ENCODE data around the gene ENOX2.

Gene ENOX2

DNA sequence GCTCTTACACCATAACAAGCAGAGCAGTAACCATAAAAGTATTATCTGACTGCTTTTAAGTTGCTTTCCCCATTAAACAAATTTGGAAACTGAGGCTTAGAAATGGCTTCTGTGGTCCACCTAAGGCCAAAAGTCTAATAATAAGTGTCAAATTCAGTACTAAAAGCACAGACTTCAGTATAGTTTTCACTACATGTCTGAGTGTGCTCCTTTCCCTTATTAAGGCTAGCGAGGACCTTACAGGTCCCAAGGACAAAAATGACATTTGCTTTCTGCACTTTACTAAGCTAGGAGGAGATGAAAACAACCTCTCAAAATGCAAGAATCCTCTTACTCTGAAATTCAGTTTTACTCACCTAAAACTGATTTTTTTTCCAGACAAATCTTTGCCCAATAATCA is 127.2 kb downstream of the ENOX2 start:
- DNase-seq (ENCODE audit: insufficient read length, low spot score), result no peak
- TF ChIP-seq POLR2A (IDR thresholded peaks at IDR 0.05; ENCODE audit: low read depth, low read length) (no peak), POLR2AphosphoS5 (IDR thresholded peaks at IDR 0.05; ENCODE audit: low read depth, low read length) (no peak), SPI1 (IDR thresholded peaks at IDR 0.05; ENCODE audit: low read depth, low read length) (no peak), PAX5 (IDR thresholded peaks at IDR 0.05; ENCODE audit: insufficient read depth, low read length, severe bottlenecking) (no peak)
- no peak for FAIRE-seq

DNA sequence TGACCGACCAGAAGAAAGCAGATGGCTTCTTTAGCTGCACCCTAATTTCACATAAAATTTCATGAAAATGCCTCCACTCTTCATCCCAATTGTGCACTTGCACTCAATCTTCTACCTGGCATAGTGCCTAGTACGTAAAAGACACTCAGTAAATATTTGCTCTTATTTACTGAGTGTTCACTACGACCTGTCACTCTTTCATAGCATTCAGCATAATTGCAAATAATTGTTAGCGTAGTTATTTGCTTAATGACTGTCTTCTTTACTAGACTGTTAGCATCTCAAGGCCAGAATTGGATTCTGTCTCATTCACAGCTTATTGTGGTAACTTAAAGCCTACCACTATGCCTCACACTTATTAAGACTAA is 130.2 kb downstream of the ENOX2 start:
- TF ChIP-seq POLR2AphosphoS5 (IDR thresholded peaks at IDR 0.05; ENCODE audit: low read depth, low read length), result no peak
- no peak for TF ChIP-seq PAX5 (IDR thresholded peaks at IDR 0.05; ENCODE audit: insufficient read depth, low read length, severe bottlenecking)
- TF ChIP-seq SPI1 (IDR thresholded peaks at IDR 0.05; ENCODE audit: low read depth, low read length), result no peak
- no peak for TF ChIP-seq POU2F2 (IDR thresholded peaks at IDR 0.05; ENCODE audit: low read depth, low read length)
- TF ChIP-seq POLR2A (IDR thresholded peaks at IDR 0.05; ENCODE audit: low read depth, low read length), result no peak
- TF ChIP-seq TAF1 (IDR thresholded peaks at IDR 0.05; ENCODE audit: low read depth, low read length), result no peak
- FAIRE-seq (no peak), DNase-seq (ENCODE audit: insufficient read length, low spot score) (no peak)

- DNase-seq (ENCODE audit: insufficient read length, low spot score) (no peak), FAIRE-seq (no peak)
- TF ChIP-seq TAF1 (IDR thresholded peaks at IDR 0.05; ENCODE audit: low read depth, low read length), result no peak
- no peak for TF ChIP-seq POLR2AphosphoS5 (IDR thresholded peaks at IDR 0.05; ENCODE audit: low read depth, low read length)
- TF ChIP-seq PAX5 (IDR thresholded peaks at IDR 0.05; ENCODE audit: insufficient read depth, low read length, severe bottlenecking), result no peak
- TF ChIP-seq POU2F2 (IDR thresholded peaks at IDR 0.05; ENCODE audit: low read depth, low read length), result no peak
- TF ChIP-seq POLR2A (IDR thresholded peaks at IDR 0.05; ENCODE audit: low read depth, low read length), result no peak
- no peak for TF ChIP-seq SPI1 (IDR thresholded peaks at IDR 0.05; ENCODE audit: low read depth, low read length)
These were observed 130.8 kb downstream of the ENOX2 start for GRCh38 chrX:130772105-130772775.

DNA sequence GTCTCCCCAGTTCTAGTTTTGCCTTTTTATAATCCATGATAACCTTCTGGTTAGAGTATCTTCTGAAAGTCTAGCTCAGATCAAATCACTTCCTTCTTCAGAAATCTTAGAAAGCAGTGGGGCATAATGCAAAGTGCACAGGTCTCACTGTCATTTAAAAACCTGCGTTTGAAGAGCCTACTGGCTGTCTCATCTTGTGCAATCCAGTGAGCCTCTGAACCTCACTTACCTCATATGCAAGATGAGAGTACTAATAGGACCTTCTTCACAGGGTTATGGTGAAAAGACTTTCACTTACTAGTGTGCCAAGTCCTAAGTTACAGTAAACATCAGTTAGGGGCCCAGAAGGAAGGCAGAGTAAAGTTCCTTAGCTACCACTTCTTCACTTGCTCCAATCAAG is 131.4 kb downstream of the ENOX2 start:
- FAIRE-seq (no peak), DNase-seq (ENCODE audit: insufficient read length, low spot score) (no peak)
- no peak for TF ChIP-seq POLR2A (IDR thresholded peaks at IDR 0.05; ENCODE audit: low read depth, low read length)

- DNase-seq (ENCODE audit: insufficient read length, low spot score), result no peak
- no peak for TF ChIP-seq POLR2A (IDR thresholded peaks at IDR 0.05; ENCODE audit: low read depth, low read length)
- no peak for TF ChIP-seq PAX5 (IDR thresholded peaks at IDR 0.05; ENCODE audit: insufficient read depth, low read length, severe bottlenecking)
- no peak for TF ChIP-seq POLR2AphosphoS5 (IDR thresholded peaks at IDR 0.05; ENCODE audit: low read depth, low read length)
- TF ChIP-seq TAF1 (IDR thresholded peaks at IDR 0.05; ENCODE audit: low read depth, low read length), result no peak
- no peak for TF ChIP-seq SPI1 (IDR thresholded peaks at IDR 0.05; ENCODE audit: low read depth, low read length)
- TF ChIP-seq POU2F2 (IDR thresholded peaks at IDR 0.05; ENCODE audit: low read depth, low read length), result no peak
- no peak for FAIRE-seq
These were observed 131.8 kb downstream of the ENOX2 start for GRCh38 chrX:130771230-130771629.

DNA sequence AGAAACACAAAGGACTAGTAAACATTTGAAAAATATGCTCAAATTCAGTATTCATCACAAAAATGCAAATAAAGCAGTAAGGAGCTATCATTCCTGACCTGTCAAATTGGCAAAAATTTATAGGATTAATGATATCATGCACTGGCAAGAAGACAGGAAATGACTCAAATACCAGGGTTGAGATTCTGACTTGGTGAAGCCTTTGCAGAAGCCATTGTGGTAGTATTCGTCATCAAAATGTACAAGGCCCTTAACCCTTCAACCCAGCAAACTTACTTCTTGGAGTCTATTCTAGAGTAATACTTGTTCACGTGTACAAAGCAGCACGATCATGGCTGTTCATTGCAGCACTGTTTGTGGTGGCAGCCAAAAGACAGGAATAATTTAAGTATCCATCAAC is 132.4 kb downstream of the ENOX2 start:
- DNase-seq (ENCODE audit: insufficient read length, low spot score), result no peak
- FAIRE-seq, result no peak
- TF ChIP-seq SPI1 (IDR thresholded peaks at IDR 0.05; ENCODE audit: low read depth, low read length), result no peak
- TF ChIP-seq POLR2A (IDR thresholded peaks at IDR 0.05; ENCODE audit: low read depth, low read length), result no peak
- no peak for TF ChIP-seq POU2F2 (IDR thresholded peaks at IDR 0.05; ENCODE audit: low read depth, low read length)
- no peak for TF ChIP-seq PAX5 (IDR thresholded peaks at IDR 0.05; ENCODE audit: insufficient read depth, low read length, severe bottlenecking)
- no peak for TF ChIP-seq TAF1 (IDR thresholded peaks at IDR 0.05; ENCODE audit: low read depth, low read length)
- no peak for TF ChIP-seq POLR2AphosphoS5 (IDR thresholded peaks at IDR 0.05; ENCODE audit: low read depth, low read length)

DNA sequence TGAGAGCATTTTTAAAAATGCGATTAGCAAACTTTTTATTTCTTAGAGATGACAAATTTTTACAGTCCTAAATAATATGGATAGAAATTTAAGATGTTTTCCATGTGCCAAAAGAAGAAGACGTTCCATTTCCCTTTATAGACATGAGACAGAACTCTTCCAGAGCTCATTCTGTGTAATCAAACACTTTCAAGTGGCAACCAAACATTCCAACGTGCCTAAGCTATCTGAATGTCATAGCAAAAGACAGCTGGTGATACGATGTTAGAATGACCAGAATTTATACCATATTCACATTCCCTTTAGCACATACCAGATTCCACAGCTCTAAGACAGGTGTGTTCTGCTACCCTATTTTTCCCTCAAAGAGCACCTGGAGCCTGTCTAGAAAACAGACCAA is 133.2 kb downstream of the ENOX2 start:
- FAIRE-seq, result no peak
- TF ChIP-seq POLR2A (IDR thresholded peaks at IDR 0.05; ENCODE audit: low read depth, low read length) (no peak), SPI1 (IDR thresholded peaks at IDR 0.05; ENCODE audit: low read depth, low read length) (no peak), PAX5 (IDR thresholded peaks at IDR 0.05; ENCODE audit: insufficient read depth, low read length, severe bottlenecking) (no peak), POLR2AphosphoS5 (IDR thresholded peaks at IDR 0.05; ENCODE audit: low read depth, low read length) (no peak), POU2F2 (IDR thresholded peaks at IDR 0.05; ENCODE audit: low read depth, low read length) (no peak), TAF1 (IDR thresholded peaks at IDR 0.05; ENCODE audit: low read depth, low read length) (no peak)
- no peak for DNase-seq (ENCODE audit: insufficient read length, low spot score)

DNA sequence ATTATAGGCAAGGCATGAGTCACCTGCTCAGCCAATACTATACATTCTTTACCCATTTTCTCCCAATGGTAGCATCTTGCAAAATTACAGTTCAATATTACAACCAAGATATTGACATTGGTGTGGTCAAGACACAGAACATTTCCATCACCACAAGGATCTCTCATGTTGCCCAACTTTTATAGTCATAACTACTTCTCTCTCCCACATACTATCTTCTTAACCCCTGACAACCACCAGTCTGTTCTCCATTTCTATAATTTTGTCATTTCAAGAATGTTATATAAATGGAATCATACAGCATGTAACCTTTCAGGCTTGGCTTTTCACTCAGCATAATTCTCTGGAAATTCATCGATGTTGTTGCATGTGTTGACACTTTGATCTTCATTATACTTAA is 144.9 kb downstream of the ENOX2 start:
- DNase-seq (ENCODE audit: insufficient read length, low spot score), result no peak
- no peak for TF ChIP-seq POU2F2 (IDR thresholded peaks at IDR 0.05; ENCODE audit: low read depth, low read length)
- TF ChIP-seq TAF1 (IDR thresholded peaks at IDR 0.05; ENCODE audit: low read depth, low read length), result no peak
- TF ChIP-seq POLR2AphosphoS5 (IDR thresholded peaks at IDR 0.05; ENCODE audit: low read depth, low read length), result no peak
- TF ChIP-seq POLR2A (IDR thresholded peaks at IDR 0.05; ENCODE audit: low read depth, low read length), result no peak
- TF ChIP-seq SPI1 (IDR thresholded peaks at IDR 0.05; ENCODE audit: low read depth, low read length), result no peak
- no peak for TF ChIP-seq PAX5 (IDR thresholded peaks at IDR 0.05; ENCODE audit: insufficient read depth, low read length, severe bottlenecking)
- FAIRE-seq, result no peak

DNA sequence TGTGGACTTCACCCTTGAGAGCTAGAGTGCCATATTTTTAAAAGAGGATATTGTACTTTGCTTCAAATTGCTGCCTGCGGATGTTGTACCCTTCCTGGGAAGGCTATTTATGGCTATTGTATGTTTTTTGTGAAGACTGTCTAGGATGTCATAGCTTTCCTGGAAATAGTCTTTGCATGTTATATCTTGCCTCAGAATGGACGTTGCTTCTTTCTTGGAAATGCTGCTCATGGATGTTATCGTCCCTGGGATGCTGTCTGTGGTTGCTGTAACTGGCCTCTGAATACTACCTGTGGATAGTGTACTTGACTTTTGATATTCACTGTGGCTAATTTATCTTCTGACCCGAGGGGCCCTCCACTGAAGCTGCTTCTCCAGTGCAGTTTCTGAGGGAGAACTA is 146.8 kb downstream of the ENOX2 start:
- FAIRE-seq, result peak; percentile 47
- no peak for DNase-seq (ENCODE audit: insufficient read length, low spot score)
- no peak for TF ChIP-seq POLR2AphosphoS5 (IDR thresholded peaks at IDR 0.05; ENCODE audit: low read depth, low read length)
- TF ChIP-seq SPI1 (IDR thresholded peaks at IDR 0.05; ENCODE audit: low read depth, low read length), result no peak
- no peak for TF ChIP-seq POU2F2 (IDR thresholded peaks at IDR 0.05; ENCODE audit: low read depth, low read length)
- TF ChIP-seq TAF1 (IDR thresholded peaks at IDR 0.05; ENCODE audit: low read depth, low read length), result no peak
- no peak for TF ChIP-seq POLR2A (IDR thresholded peaks at IDR 0.05; ENCODE audit: low read depth, low read length)
- TF ChIP-seq PAX5 (IDR thresholded peaks at IDR 0.05; ENCODE audit: insufficient read depth, low read length, severe bottlenecking), result no peak

- TF ChIP-seq SPI1 (IDR thresholded peaks at IDR 0.05; ENCODE audit: low read depth, low read length) (no peak), TAF1 (IDR thresholded peaks at IDR 0.05; ENCODE audit: low read depth, low read length) (no peak), POLR2A (IDR thresholded peaks at IDR 0.05; ENCODE audit: low read depth, low read length) (no peak), POU2F2 (IDR thresholded peaks at IDR 0.05; ENCODE audit: low read depth, low read length) (no peak), PAX5 (IDR thresholded peaks at IDR 0.05; ENCODE audit: insufficient read depth, low read length, severe bottlenecking) (no peak), POLR2AphosphoS5 (IDR thresholded peaks at IDR 0.05; ENCODE audit: low read depth, low read length) (no peak)
- no peak for FAIRE-seq
- DNase-seq (ENCODE audit: insufficient read length, low spot score), result no peak
These were observed 148.7 kb downstream of the ENOX2 start for GRCh38 chrX:130754353-130754752.
